HepG2 (cell line): ENCODE results near the gene OSBPL5. TPM values are rescaled to one million over a fixed set of nuclear protein-coding genes. Genes with fewer than 3 reads are reported as not detected.

Experiments used
- ATAC-seq: fragments of 200-7000 bp; cut with Tn5 transposase; 3 replicates; pipeline ENCODE4 v1.9.1; 2020; ENCODE audit warnings: mild to moderate bottlenecking, moderate library complexity
- BruUV-seq: library from RNA; stranded (reverse); fragments of 400-500 nt; replicated peaks from 2 replicates; lab custom pipeline; 2021; lab: Mats Ljungman, UMichigan
- CTCF ChIA-PET: fragments of 300-600 bp; formaldehyde crosslinking; extraction: SDS; loops from one replicate; lab custom pipeline; 2021; ENCODE audit warnings: low total read pairs, inconsistent platforms, low intra/inter-chr PET ratio; lab: Yijun Ruan, JAX
- POLR2A ChIA-PET: fragments of 350-600 bp; sonication (Branson Sonifier 250); formaldehyde crosslinking; loops from one replicate; lab custom pipeline; 2020; ENCODE audit warnings: antibody characterized with exemption, inconsistent platforms; lab: Yijun Ruan, JAX
- DNase-seq: peaks from one replicate; pipeline ENCODE4 v3.0.0-alpha.2; 2015; ENCODE audit warnings: low spot score
- FAIRE-seq: peaks from 3 replicates; lab custom pipeline; 2011; peaks lifted over from hg19 to GRCh38; lab: Jason Lieb, UNC
- H2AFZ ChIP-seq: one replicate; pipeline ENCODE4 v1.6.1; 2011; ENCODE audit warnings: low read length, inconsistent platforms
- H3K27ac ChIP-seq: fragments of 300-600 bp; 3 replicates; pipeline ENCODE4 v1.8.0; 2011; ENCODE audit warnings: mixed run types, mild to moderate bottlenecking, mixed read lengths, low read length, inconsistent platforms; ENCODE audit not compliant: insufficient read depth; ENCODE audit errors: extremely low read length
- H3K27me3 ChIP-seq, 2 experiments: fragments of 200-600 bp in 1 of 2; 2 replicates in 1 of 2; 3 replicates in 1 of 2; pipeline versions ENCODE4 v1.6.0 to v1.8.0; 2011; ENCODE audit warnings: low read length in 2 of 2, mild to moderate bottlenecking in 2 of 2, moderate library complexity in 2 of 2, inconsistent platforms in 1 of 2; ENCODE audit not compliant: insufficient read depth in 2 of 2, control insufficient read depth in 1 of 2
- H3K36me3 ChIP-seq, 2 experiments: fragments of 200-600 bp in 1 of 2; replicated peaks in 1 of 2; 2 replicates in 1 of 2; 3 replicates in 1 of 2; pipeline versions ENCODE4 v1.5.1 to v1.8.0; 2011; ENCODE audit warnings: low read length in 2 of 2, inconsistent platforms in 1 of 2; ENCODE audit not compliant: insufficient read depth in 2 of 2, control insufficient read depth in 1 of 2
- H3K4me1 ChIP-seq: 2 replicates; pipeline ENCODE4 v1.5.1; 2012; ENCODE audit warnings: low read length, inconsistent platforms; ENCODE audit not compliant: insufficient read depth
- H3K4me2 ChIP-seq: 2 replicates; pipeline ENCODE4 v1.6.0; 2011; ENCODE audit warnings: low read depth, low read length, inconsistent platforms
- H3K4me3 ChIP-seq, 3 experiments: fragments of 200-600 bp in 1 of 3; sonication (generic), shearing (Covaris generic) in 1 of 3; replicated peaks in 1 of 3; 2 replicates each; pipeline ENCODE4 v1.5.1; 2011 to 2016; ENCODE audit warnings: low read length in 3 of 3, inconsistent platforms in 2 of 3, low read depth in 2 of 3, mild to moderate bottlenecking in 2 of 3, control low read depth in 1 of 3, mixed read lengths in 1 of 3; ENCODE audit not compliant: insufficient read depth in 1 of 3
- H3K79me2 ChIP-seq: one replicate; pipeline ENCODE4 v1.6.1; 2011; ENCODE audit warnings: low read length, inconsistent platforms; ENCODE audit not compliant: insufficient read depth
- H3K9ac ChIP-seq: 2 replicates; pipeline ENCODE4 v1.6.0; 2011; ENCODE audit warnings: mild to moderate bottlenecking, low read depth, low read length, inconsistent platforms; ENCODE audit not compliant: insufficient read depth
- H3K9me3 ChIP-seq: 2 replicates; pipeline ENCODE4 v1.5.1; 2012; ENCODE audit warnings: mild to moderate bottlenecking, low read length
- H4K20me1 ChIP-seq: 2 replicates; pipeline ENCODE4 v1.6.0; 2011; ENCODE audit warnings: inconsistent platforms, mild to moderate bottlenecking, low read length, moderate library complexity; ENCODE audit not compliant: insufficient read depth
- FOXA1 ChIP-seq, 2 experiments: fragments of 450-650 bp in 1 of 2; sonication (generic) in 1 of 2; formaldehyde crosslinking in 1 of 2; IDR thresholded peaks; 2 replicates each; pipeline versions ENCODE4 v1.4.0 to v1.6.1; 2016 to 2020; ENCODE audit warnings: missing genetic modification reagents in 1 of 2
- HDAC1 ChIP-seq: sonication (generic); formaldehyde crosslinking; IDR thresholded peaks from 2 replicates; pipeline ENCODE4 v1.5.1; 2020; ENCODE audit warnings: mild to moderate bottlenecking, missing genetic modification reagents
- PHF20 ChIP-seq: sonication (generic); formaldehyde crosslinking; IDR thresholded peaks from 2 replicates; pipeline ENCODE4 v1.5.0; 2020; ENCODE audit warnings: mild to moderate bottlenecking, missing genetic modification reagents
- ZNF12 ChIP-seq: sonication (generic); formaldehyde crosslinking; IDR thresholded peaks from 2 replicates; pipeline ENCODE4 v1.5.0; 2020; ENCODE audit warnings: missing genetic modification reagents
- ZNF543 ChIP-seq: sonication (generic); formaldehyde crosslinking; IDR thresholded peaks from 2 replicates; pipeline ENCODE4 v1.4.0; 2020; ENCODE audit warnings: mild to moderate bottlenecking, missing genetic modification reagents
- ZNF562 ChIP-seq: sonication (generic); formaldehyde crosslinking; IDR thresholded peaks from 2 replicates; pipeline ENCODE4 v1.8.0; 2022; ENCODE audit warnings: missing genetic modification reagents, borderline replicate concordance
- ZNF567 ChIP-seq: sonication (generic); formaldehyde crosslinking; IDR thresholded peaks from 2 replicates; pipeline ENCODE4 v1.8.1; 2023; ENCODE audit warnings: mild to moderate bottlenecking, missing genetic modification reagents, borderline replicate concordance
- ZNF607 ChIP-seq: sonication (generic); formaldehyde crosslinking; IDR thresholded peaks from 2 replicates; pipeline ENCODE4 v1.5.1; 2020; ENCODE audit warnings: missing genetic modification reagents, mild to moderate bottlenecking, borderline replicate concordance
- ZNF879 ChIP-seq: sonication (generic); formaldehyde crosslinking; IDR thresholded peaks from 2 replicates; pipeline ENCODE4 v1.8.1; 2023; ENCODE audit warnings: missing genetic modification reagents
- ZSCAN12 ChIP-seq: sonication (generic); formaldehyde crosslinking; IDR thresholded peaks from 2 replicates; pipeline ENCODE4 v1.9.0; 2021; ENCODE audit warnings: mild to moderate bottlenecking, missing genetic modification reagents
- WGBS: methylation state at CpG from one replicate; pipeline ENCODE4 v1.1.6; 2017; ENCODE audit warnings: low lambda C conversion rate; 5-methylcytosine and 5-hydroxymethylcytosine counted together
- in situ Hi-C: cut with HindIII; loops from 2 replicates; pipeline ENCODE4 v1.10.0; 2017; ENCODE audit warnings: low pct_unique_long_range_greater_than_20kb; ENCODE audit not compliant: extremely low pct_ligation_motif_present
- intact Hi-C: fragments of 100-400 bp; cut with micrococcal nuclease; formaldehyde crosslinking; loops from one replicate; pipeline ENCODE4 v1.10.0; 2022; ENCODE audit not compliant: unreplicated experiment
- polyA plus RNA-seq, 8 experiments: library from polyadenylated mRNA; depleted of rRNA in 3 of 8; stranded (reverse) in 7 of 8; unstranded in 1 of 8; fragments of >200 nt; fragmentation: Illumina TruSeq in 4 of 8; extraction: Trizol in 4 of 8; gene quantifications; 2 replicates each; pipeline versions ENCODE4 v1.2.1 to v1.2.3, GENCODE V29; 2011 to 2016; ENCODE audit warnings: low read depth in 4 of 8, missing spikeins in 1 of 8, mixed read lengths in 1 of 8; ENCODE audit not compliant: insufficient read depth in 1 of 8
- total RNA-seq, 5 experiments: library from RNA; depleted of rRNA; stranded (reverse); fragments of >200 nt; fragmentation: Illumina TruSeq; extraction: Trizol; gene quantifications; 2 replicates each; pipeline ENCODE4 v1.2.3, GENCODE V29; 2016; ENCODE audit warnings: low read depth in 1 of 5
- TF ChIP-seq, protein P1 (sequence below): sonication (generic); formaldehyde crosslinking; IDR thresholded peaks from 2 replicates; pipeline ENCODE4 v1.5.0; 2020; ENCODE audit warnings: missing genetic modification reagents, mild to moderate bottlenecking, borderline replicate concordance
- TF ChIP-seq, protein P2 (sequence below): sonication (generic); formaldehyde crosslinking; IDR thresholded peaks from 2 replicates; pipeline ENCODE4 v1.4.0; 2020; ENCODE audit warnings: missing genetic modification reagents
- TF ChIP-seq, protein P3 (sequence below): sonication (generic); formaldehyde crosslinking; IDR thresholded peaks from 2 replicates; pipeline ENCODE4 v1.5.0; 2020; ENCODE audit warnings: mild to moderate bottlenecking, missing genetic modification reagents, borderline replicate concordance

The OSBPL5 gene
- total and polyA plus RNA-seq, 2 of the 13 experiments (the other 11 are each of a cell fraction or from before 2014, with no cell fraction given) = not detected

DNA sequence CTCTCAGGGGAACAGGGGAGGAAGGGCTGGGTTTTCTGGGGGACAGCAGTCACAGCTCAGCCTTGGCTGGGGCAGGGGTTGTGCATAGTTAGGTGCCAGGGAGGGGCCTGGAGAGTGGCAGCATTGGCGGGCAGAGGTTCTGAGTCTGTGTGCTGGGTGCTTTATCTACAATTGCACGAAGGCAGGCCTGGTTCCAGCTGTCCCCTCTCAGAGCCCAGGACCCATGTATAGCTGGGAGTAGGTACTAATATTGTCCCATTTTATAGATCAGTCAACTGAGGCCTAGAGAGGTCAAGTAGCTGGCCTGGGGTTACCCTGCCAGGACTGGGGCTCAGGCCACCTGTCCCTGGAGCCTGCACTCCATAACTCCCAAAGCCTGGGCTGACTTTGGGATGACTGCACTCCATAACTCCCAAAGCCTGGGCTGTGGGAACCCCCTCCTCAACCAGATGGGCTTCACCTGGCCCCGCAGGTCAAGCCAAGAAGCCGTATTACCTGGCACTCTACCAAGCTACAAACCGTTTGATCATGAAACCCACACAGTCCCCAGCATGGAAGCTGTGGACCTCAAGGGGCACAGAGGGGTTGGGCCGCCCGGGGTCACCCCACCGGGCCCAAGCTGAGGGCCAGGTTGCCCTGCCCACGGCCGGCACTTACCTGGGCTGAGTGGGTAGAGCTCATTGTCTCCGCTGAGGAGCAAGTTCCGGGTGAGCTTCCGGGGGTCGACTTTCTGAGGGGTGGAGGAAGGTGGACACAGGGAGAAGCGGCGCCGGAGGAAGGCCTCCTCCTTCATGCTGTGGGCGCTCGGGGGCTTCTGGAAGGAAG is 36.5 kb downstream of the OSBPL5 start (continued):
- TF ChIP-seq, protein P1, sequence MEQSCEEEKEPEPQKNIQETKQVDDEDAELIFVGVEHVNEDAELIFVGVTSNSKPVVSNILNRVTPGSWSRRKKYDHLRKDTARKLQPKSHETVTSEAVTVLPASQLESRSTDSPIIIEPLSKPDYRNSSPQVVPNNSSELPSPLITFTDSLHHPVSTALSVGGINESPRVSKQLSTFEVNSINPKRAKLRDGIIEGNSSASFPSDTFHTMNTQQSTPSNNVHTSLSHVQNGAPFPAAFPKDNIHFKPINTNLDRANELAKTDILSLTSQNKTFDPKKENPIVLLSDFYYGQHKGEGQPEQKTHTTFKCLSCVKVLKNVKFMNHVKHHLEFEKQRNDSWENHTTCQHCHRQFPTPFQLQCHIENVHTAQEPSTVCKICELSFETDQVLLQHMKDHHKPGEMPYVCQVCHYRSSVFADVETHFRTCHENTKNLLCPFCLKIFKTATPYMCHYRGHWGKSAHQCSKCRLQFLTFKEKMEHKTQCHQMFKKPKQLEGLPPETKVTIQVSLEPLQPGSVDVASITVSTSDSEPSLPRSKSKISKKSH (CRISPR knock-in tag) = no peak
- TF ChIP-seq, protein P2, sequence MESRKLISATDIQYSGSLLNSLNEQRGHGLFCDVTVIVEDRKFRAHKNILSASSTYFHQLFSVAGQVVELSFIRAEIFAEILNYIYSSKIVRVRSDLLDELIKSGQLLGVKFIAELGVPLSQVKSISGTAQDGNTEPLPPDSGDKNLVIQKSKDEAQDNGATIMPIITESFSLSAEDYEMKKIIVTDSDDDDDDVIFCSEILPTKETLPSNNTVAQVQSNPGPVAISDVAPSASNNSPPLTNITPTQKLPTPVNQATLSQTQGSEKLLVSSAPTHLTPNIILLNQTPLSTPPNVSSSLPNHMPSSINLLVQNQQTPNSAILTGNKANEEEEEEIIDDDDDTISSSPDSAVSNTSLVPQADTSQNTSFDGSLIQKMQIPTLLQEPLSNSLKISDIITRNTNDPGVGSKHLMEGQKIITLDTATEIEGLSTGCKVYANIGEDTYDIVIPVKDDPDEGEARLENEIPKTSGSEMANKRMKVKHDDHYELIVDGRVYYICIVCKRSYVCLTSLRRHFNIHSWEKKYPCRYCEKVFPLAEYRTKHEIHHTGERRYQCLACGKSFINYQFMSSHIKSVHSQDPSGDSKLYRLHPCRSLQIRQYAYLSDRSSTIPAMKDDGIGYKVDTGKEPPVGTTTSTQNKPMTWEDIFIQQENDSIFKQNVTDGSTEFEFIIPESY = no peak
- TF ChIP-seq ZSCAN12 (CRISPR knock-in tag) (no peak), ZNF607 (CRISPR knock-in tag) (no peak), ZNF562 (no peak)

DNA sequence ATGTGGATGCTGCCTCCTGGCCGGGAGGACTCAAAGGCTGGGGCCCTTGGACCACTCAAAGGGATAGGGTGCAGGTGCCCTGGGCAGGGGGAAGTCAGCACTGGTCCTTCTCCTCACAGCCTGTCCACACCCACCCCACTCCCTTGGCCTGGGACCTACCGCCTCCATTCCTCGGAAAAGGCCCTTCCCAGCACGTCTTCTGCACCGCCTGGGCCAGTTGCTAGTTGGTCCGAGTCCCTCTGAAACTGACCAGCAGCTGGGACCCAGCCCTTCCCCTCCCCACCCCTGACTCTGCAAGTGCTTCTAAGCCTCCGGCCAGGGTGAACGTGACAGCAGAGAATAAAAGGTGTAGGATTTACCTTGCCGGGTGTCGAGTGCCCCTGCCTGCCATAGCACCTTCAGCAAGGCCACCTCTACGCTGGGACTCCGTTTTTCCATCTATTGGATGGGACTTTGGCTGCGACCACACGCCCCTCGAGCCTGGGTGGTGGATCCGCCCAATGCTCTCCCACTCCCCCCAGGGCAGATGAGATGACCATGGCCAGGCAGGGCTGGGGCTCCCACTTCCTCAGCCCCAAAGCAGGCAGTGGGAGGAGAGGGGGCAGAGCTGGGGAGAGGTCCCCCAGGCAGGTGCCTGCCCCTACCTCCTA is 37.3 kb downstream of the OSBPL5 start:
- ChIA-PET CTCF (no interaction called here), POLR2A (no interaction called here)
- no peaks in the 10 kb centered on the region for H3K36me3 ChIP-seq
- WGBS = 0% methylated on average over 1 of the region's 16 CpGs
- H3K4me1 ChIP-seq = no peaks in the 10 kb centered on the region
- no TSS peak for BruUV-seq
- no peaks in the 10 kb centered on the region for H3K79me2 ChIP-seq
- no peak overlapping the region for H2AFZ ChIP-seq
- H3K9ac ChIP-seq = no peak overlapping the region
- no peak for DNase-seq
- in situ Hi-C loops (no loop called here), intact Hi-C loops (no loop called here)
- peaks cover 14 to 66% of the 10 kb centered on the region in 2 experiments for H3K27me3 ChIP-seq
- no peaks in the 10 kb centered on the region for H4K20me1 ChIP-seq
- no peak overlapping the region for H3K4me3 ChIP-seq
- H3K4me2 ChIP-seq = no peak overlapping the region
- ATAC-seq = no peak
- no peak for FAIRE-seq
- no peaks in the 10 kb centered on the region for H3K9me3 ChIP-seq
- H3K27ac ChIP-seq = no peak overlapping the region
- TF ChIP-seq ZNF567 (CRISPR knock-in tag) (no peak), ZNF12 (CRISPR knock-in tag) (no peak), ZNF543 (CRISPR knock-in tag) (no peak), FOXA1 (IDR thresholded peaks at IDR 0.05) (no peak), FOXA1 (CRISPR knock-in tag; IDR thresholded peaks at IDR 0.05) (no peak), HDAC1 (CRISPR knock-in tag) (no peak), ZNF879 (CRISPR knock-in tag) (no peak), PHF20 (CRISPR knock-in tag) (no peak)
- TF ChIP-seq, protein P3, sequence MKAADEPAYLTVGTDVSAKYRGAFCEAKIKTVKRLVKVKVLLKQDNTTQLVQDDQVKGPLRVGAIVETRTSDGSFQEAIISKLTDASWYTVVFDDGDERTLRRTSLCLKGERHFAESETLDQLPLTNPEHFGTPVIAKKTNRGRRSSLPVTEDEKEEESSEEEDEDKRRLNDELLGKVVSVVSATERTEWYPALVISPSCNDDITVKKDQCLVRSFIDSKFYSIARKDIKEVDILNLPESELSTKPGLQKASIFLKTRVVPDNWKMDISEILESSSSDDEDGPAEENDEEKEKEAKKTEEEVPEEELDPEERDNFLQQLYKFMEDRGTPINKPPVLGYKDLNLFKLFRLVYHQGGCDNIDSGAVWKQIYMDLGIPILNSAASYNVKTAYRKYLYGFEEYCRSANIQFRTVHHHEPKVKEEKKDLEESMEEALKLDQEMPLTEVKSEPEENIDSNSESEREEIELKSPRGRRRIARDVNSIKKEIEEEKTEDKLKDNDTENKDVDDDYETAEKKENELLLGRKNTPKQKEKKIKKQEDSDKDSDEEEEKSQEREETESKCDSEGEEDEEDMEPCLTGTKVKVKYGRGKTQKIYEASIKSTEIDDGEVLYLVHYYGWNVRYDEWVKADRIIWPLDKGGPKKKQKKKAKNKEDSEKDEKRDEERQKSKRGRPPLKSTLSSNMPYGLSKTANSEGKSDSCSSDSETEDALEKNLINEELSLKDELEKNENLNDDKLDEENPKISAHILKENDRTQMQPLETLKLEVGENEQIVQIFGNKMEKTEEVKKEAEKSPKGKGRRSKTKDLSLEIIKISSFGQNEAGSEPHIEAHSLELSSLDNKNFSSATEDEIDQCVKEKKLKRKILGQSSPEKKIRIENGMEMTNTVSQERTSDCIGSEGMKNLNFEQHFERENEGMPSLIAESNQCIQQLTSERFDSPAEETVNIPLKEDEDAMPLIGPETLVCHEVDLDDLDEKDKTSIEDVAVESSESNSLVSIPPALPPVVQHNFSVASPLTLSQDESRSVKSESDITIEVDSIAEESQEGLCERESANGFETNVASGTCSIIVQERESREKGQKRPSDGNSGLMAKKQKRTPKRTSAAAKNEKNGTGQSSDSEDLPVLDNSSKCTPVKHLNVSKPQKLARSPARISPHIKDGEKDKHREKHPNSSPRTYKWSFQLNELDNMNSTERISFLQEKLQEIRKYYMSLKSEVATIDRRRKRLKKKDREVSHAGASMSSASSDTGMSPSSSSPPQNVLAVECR (CRISPR knock-in tag) = no peak
